GM18873 (cell line): ENCODE measurements around the gene COL7A1.
"Not testable (repeated sequence)": the region's sequence is repeated elsewhere in the genome, so short reads cannot be mapped to it uniquely, and the experiment has no call there.

Source experiments
- ATAC-seq: cut with Tn5 transposase; IDR thresholded peaks from one replicate; pipeline ENCODE4 v1.9.1; 2021; ENCODE audit warnings: mild to moderate bottlenecking, moderate library complexity, moderate number of reproducible peaks; ENCODE audit not compliant: unreplicated experiment, low FRiP score

The COL7A1 gene

DNA sequence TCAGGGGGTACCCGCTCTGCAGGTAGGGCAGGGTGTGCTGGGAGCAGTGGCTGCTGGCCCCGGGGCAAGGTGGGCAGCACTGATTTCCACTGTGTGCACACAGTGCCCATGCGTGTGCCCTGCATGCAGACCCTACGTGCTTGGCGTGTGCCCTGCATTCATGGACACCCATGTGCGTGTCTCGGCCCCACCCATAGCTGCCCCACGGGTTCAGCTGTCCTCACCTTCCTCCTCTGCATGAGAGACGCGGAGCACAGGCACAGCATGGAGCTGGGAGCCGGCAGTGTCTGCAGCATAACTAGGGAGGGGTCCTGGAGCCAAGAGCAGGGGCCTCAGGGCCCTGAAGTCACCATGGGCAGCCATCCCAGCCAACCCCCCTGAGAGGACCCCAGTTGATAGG, 29.9 kb downstream of the COL7A1 start:
- ATAC-seq, result no peak

DNA sequence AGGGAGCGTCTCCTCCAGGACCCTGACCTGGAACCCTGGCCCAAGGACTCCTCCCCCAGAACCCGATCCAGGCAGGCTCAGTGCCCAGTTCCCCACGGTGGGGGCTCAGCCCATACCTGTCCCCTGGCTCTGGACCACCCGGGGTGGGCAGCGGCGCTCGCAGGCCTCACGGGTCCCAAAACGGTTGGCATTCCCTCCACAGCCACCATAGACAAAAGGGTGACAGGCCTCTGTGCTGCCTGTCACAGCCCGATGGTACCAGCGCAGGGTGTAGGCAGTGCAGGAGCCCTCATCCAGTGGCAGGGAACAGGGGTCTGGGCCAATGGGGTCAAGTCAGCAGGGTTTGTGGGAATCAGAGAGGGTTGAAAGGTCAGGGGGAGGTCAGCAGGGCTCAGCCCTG, 30.5 kb downstream of the COL7A1 start:
- no peak for ATAC-seq

DNA sequence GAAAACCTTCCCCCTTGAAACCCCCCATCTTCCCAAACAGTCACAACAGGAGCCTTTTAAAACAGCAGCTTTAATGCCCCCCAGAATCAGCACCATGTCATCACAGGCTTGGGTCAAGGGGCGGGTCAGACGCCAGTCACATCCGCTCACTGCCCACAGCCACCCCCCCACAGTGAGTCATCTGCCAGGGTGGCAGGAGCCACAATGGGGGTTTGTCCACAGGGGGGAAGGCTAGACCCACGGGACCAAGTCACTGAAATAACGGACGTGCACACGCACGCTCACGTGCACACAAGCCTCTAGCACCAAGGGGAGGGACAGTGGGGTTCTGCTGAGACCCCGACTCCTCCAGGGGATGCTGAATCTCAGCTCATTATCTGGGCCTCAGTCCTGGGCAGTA, 31.1 kb downstream of the COL7A1 start:
- no peak for ATAC-seq

DNA sequence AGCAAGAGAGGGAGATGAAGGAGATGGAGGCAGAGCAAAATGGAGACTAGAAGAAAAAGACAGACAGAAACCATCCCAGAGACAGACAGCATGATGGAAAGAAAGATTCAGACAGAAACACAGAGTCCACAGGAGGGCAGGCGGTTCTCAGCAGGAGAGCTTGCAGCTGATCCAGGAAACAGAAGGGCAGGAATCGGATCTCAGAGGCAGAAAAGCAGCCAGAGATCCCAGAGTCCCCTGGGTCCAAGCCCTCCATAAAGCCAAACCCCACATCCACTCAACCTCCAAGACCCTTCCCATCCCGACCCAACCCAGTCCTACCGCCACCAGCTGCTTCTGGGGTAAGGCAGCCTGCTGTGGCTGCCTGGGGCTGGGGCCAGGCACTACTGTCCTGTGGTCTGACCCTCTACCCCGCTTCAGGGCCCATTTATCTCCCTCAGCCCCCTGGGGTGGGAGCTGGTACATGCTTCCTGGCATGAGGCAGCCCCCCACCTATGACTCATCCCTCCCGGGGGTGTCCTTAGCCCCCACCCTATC, 31.7 kb downstream of the COL7A1 start, which contains the start of gene UCN2:
UCN2 (minus strand) TSS at position 400 of the 537 bp plus-strand sequence. CDS start 657 bp downstream, outside the sequence.
- no peak for ATAC-seq

DNA sequence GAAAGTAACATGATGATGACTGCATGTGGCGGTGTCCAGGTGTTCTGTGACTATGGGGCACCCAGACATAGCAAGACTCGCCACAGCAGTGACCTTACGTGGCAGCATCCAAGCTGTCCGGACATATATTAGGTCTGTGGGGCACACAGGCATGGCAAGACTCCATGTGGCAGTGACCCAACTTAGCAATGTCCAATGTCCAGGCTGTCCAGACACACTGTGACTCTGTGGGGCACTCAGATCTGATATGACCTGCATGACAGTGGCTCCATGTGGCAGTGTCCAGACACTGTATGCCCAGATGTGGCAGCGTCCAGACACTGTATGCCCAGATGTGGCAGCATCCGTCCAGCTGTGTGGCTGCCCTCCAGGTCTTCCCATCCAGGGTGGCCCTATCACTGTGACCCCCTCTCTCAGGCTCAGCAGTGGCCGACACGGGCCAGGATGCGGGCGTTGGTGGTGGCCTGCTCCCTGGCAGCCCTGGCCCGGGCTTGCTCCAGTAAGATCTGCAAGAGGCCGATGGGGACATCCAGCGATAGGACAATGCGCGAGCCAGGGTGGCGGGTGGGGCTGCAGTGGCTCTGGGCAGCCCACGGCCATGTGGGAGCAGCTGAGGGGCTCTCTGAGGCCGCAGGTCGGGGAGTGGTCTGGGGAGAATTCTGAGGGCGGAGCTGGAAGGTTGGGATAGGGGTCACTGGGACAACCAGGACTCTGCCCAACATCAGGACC, 32.6 kb downstream of the COL7A1 start:
- ATAC-seq, result no peak

DNA sequence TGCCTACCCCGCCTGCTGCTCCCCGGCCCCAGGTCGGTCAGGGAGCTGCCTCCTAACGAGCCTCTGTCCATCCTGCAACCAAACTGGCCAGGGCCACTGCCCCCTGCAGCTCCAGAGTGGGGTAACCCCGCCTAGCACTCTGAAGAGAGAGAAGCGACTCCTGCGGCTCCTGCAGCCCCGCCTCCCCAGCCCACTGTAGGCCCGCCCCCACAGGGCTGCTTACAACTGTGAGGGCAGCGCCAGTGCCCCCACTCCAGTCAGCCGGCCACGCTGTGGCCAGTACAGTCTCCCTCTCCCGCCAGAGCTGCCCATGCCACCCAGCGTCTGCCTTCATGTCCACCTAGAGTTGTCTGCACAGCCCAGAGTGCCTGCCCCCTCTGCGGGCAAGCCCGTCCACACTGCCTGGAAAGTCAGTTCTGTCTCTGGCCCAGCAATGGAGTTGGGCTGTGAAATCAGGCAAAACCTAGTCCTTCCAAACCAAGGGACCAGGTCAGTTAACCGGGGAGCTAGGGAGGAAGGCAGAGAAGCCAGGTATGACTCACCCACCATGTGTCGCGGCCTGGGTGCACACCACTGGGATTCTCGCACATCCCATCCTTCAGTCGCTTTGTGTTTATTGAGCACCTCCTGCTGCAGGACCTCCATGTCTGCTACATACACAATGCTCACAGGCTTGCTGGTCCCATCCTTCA, 33.9 kb downstream of the COL7A1 start:
- no peak for ATAC-seq

DNA sequence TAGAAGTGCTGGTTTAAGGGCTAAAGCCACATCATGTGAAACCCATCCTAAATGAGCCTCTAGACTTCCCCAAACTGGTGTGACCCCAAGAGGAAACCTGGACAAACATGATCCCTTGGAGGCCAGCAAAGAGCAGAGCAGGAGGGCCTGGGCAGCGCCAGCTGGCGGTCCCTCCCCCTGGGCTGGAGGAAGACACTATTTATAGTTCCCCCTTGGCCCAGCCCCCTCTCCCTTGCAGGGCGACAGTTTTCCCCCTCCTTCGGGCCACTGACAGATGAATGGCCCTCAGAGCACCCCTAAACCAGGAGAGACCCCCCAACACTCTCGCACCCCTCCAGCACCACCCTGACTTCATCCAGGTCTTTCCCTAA, 34.5 kb downstream of the COL7A1 start:
- ATAC-seq, result no peak

DNA sequence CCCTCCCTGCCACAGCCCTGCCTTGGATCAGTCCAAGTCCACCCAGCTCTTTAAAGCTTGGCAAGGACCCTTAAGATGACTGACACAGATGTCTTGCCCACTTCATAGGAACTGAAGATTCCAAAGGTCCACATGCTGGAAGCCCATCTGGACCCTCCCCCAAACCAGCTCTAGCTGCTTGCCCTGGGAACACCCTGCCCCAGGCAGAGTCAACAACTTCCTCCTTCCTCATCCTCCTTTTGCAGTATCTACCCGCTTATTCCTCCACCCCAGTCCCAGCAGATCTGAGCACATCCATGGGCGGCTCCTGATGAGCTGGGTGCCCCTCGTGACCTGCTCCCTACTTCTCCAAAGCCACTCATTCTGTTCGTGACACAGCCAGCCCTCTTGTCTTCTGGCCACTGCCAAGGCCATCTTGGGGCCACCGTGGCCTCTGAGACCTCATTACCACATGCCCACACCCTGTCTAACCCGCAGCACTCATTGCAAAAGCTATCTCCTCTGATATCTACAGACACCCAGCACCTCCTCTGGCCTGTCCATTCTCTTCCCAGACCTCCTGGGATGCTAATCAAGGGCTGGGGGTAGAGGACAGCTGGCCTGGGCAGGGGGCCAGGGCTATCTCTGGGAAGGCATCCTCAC, 36.5 kb downstream of the COL7A1 start:
- ATAC-seq, result no peak

DNA sequence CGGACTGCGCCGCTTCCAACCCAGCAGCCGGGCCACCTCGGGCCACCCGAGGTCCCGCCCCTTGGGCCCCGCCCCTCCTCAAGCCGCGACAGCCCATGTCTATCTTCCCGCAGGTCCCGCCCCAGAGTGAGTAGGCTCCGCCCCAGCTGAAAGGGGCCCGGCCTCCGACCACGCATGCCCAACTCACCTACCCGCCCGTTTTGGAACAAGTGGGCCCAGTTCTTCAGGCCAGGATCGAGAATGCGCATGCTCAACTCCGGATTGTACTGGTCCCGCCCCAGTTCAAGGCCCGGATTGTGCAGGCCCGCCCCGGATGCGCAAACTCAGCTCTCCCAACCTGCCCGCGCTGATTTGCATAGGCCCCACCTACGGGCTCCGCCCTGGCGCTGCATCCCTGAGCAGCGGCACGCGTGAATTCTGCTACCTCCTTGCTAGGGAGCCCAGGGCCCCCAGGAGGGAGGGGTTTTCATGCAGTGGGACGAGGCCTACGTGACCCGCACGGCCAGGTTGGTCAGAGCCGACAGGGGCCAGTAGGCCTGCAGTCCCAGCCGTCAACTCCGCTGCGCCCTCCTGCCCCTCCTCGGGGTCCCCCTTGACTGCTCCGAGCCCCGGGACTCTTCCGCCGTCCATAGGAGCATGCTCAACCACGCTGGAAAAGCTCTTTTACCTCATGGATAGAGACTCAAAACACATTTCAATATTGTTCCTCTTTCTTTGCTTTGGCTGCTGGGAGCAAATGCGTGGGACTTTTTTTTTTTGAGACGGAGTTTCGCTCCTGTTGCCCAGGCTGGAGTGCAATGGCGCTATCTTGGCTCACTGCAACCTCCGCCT, 38.1 kb downstream of the COL7A1 start, which contains the start of gene PFKFB4:
PFKFB4 (minus strand) TSS at position 8 of the 831 bp plus-strand sequence. CDS start 26 bp downstream, outside the sequence.
- ATAC-seq, result peak; percentile 75

DNA sequence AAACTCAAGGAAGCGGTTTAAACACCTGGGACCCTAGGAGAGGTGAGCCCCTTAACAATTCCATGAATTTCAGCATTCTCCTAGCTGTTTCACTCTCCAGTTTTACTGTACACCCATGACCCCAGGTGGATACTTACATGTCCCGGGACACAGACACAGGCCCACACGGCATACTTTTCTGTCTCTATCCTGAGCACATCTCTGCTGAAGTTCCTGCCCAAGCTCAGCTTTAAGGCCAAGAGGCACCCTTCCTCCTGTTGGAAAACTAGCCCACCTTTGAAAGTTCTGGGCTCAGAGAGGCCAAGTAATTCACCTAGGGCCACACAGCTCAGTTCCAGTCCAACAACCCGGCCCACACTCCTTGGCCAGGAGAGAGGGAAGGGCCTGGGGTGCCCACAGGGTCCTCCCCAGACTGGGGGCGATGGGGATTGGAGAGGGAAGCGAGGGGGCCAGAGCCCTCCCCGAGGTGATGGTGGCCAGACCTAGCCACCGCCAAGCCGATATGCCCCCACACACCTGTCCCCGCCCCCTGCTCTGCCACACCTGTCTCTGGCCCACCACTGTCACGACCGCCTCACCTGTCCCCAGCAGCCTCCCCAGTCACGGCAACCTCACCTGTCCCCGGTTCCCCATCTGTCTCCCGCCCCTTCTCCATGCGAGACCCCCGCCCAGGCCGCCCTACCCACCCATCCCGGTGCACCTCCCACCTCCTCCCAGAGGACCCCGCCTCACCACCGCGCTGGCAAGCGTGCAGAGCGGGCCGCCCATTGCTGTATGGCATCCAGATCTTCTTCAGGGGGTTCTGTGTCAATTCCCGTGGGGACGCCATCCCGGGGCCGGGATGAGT, 39.0 kb downstream of the COL7A1 start:
- no peak for ATAC-seq

DNA sequence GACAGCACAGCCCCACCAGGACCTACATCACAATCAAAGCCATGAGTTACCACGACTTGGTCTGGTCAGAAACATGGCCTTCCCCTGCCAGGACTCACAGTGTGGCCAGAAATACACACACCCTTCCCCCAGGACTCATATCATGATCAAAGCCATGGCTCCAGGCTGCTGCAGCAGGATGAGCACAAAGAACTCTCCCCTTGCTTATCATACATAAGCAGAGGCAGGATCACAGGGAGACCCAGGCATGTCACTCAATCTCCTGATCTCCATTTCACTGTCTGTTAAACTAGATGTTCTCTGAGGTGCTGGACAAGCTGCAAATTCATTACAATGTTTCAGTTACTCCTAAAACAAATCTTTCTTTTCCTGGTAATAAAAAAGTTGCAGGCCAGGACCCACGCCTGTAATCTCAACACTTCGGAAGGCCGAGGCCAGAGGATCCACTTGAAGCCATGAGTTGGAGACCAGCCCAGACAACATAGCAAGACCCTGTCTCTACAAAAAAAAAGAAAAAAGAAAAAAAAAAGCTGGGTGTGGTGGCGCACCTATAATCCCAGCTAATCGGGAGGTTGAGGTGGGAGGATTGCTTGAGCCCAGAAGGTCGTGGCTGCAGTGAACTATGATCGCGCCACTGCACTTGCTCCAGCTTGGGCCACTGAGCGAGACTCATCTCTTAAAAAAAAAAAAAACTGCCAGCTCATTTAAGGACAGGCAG, 39.7 kb downstream of the COL7A1 start:
- no peak for ATAC-seq

DNA sequence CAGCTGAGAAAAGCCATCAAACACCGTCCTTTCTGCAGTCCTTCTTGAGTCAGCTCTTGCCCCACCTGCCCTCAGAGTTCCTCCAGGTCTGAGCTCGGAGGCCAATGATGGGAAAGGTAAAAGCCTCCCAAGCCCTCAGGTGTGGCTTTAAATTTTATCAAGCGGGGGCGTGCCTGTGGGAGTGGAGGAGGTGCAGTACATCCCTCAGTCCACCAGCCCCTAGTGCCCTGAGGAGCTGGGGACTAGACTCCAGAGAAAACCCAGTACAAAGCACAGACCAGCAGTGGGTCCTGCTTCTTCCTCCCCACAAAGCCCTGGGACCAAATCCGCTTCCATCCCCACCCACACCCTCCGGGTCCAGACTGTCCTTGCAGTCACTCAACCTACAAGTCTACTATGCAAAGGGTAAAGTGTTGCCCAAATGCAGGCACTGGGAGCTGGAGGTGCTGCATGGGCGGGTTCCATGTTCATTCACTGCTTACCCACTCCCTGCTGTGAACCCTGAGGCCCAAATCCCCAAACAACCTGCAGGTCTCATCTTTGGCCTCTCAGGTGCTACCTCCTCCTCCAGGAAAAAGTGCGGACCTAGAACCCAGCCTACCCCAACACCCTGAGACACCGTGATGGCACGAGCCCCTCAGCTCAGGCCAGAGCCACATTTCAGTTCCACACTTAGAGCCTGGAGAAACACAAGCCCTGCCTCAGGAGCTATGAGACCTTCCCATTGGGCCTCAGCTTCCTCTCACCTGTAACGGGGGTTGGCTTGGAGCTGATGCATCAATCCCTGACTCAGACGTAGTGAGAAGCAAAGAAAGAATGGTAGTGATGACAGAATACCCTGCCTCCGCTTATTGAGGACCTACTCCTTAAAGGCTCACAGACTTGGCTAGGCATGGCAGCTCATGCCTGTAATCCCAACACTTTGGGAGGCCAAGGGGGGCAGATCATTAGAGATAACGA, 41.0 kb downstream of the COL7A1 start:
- ATAC-seq, result no peak

DNA sequence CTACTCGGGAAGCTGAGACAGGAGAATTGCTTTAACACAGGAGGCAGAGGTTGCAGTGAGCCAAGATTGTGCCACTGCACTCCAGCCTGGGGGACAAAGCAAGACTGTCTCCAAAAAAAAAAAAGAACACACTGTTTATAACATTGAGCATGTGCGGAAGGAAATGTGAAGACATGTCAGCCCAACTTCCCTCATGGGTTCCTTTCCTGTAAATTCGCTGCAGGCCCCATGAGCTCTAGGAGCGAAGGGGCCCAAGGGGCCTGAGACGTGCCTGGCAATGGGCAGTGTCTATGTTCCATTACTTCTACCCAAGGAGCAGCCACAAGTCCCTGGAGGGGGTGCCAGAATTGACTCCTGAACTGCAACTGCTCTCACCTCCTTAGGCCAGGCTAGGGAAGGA, 41.8 kb downstream of the COL7A1 start:
- ATAC-seq, result no peak

DNA sequence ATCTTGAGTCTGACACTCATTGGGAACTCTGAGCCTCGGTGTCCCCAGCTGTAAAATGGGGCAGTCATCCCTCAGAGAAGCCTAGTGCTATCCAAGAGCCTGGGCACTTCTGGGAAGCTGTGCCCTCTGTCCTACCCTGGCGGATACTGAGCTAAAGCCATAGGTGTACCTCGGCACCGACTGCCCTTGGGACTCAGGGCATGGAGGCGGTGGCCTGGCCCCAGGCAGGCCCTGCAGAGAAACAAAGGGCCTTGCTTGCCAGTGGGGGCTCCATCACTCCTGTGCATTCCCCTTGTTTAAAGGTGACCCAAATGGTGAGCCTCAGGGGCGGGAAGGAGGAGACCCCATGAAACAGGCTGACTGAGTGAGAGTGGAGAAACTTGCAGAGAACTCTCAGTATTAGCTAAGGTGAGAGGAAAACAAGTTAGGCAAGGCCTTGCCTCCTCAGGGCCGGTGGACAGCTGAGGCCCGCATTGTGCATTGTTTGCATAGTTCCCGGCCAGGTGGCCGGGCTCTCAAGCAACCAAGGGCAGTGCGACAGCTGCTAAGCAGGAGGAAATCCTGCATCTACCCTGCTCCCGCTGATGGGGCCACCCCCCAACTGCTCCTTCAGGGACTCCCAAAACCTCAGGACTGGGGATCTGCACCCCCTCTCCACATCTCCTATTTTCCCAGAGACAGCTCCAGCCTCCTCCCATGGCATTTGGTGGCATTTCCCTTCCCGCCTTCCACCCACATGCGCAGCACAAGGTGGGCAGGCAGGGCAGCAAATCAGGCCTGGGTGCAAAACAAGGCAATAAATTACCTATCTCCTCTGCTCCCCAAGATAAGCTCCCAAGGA, 42.8 kb downstream of the COL7A1 start:
- no peak for ATAC-seq

DNA sequence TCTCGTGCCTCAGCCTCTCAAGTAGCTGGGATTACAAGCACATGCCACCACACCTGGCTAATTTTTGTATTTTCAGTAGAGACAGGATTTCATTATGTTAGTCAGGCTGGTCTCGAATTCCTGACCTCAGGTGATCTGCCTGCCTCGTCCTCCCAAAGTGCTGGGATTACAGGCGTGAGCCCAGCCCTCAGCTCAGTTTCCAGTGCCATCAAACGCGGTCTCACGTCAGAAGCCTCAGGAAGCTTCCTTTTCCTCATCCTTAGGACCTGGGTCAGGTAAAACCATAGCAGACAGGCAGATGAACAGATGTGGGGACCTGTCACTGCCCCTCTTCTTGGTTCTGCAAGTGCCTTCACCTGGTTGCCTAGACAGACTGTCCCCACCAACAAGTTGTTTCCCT, 43.5 kb downstream of the COL7A1 start:
- ATAC-seq, result not testable (repeated sequence)

DNA sequence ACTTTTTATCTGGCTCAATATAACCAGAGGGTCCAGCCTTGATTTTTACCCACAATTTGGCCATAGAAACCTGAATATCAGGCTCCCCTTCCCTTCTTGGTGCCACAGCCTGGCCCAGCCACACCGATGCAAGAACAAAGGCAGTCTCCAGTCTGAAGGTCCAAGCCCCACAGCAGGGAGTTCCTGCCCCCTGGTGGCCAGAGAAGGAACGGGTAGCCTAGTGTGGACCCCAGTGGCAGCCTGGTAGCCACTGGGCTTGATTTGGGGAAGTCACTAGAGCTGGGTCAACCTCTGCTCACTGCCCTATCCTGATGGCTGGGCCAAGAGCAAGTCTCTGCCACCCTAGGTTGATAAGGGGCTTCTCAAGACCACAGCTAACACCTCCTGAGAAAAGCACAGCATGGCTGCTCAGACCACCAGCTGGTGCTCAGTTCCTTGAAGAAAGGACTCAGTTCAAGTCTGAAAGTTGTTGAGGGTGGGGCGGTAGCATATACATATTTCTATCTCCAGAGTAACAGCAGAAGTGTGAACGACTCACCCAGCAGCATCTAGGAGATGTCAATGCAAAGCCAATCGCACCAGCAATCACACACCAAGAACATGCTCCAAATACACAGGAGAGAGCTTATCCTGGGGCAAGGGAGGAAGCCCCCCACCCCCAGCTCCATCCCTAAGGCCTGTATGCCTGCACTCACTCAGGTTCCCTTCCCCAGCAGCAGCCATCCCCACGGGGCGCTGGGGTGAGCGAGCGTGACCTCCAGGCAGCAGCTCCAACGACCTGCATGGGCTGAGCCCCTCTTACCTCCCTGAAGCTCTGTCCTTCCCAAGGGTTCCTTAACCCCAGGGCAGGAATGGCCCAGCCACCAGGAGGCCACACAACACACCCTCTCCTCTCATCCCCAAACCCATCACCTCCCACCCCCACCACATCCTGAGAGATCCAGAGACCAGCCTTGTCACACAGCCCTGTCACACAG, 46.1 kb downstream of the COL7A1 start:
- no peak for ATAC-seq
